Measurements from ENCODE around the gene RAB11FIP4.

Gene RAB11FIP4

DNA sequence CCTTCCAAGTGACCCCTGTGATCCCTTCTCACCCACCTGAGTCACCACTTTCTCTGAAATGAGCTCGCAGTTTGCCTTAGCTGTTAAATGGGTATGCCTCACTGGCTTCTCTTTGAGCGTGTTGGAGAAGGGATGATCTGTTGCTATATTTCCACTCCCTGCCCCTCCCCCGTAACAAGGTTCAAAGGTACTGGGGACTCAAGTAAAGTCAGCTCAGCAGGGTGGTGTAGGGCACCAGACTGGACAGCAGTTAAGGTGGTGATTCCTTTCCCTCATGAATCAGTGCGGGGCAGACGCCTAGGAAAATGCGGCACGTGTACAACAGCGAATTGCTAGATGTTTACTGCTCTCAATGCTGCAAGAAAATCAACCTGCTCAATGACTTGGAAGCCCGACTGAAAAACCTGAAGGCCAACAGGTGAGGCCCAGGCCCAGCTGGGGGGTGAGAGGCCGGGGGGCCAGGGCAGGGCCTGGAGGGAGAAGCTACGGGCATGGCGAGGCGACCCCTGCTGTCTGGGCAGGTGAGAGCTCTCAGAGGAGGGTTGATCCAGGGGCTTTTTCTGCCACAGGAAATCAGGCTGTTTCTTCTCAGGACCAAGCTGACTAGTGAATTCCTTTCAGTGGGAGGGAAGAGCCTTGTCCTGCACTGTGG, 130.3 kb downstream of the RAB11FIP4 start:
- Histone ChIP-seq H3K9ac (no peak overlapping the region), H3K9me3 (ENCODE audit: control insufficient read depth, low read length) (no peaks in the 10 kb centered on the region), H3K4me1 (no peaks in the 10 kb centered on the region), H3K4me3 (ENCODE audit: low read depth, low read length) (no peak overlapping the region), H2AFZ (no peak overlapping the region), H3K79me2 (no peaks in the 10 kb centered on the region), H3K27me3 (ENCODE audit: control insufficient read depth, insufficient read depth, low read length) (no peaks in the 10 kb centered on the region), H3K27ac (peak overlapping the region; percentile 56), H3K36me3 (ENCODE audit: control insufficient read depth, insufficient read depth, low read length) (no peaks in the 10 kb centered on the region), H3K4me2 (ENCODE audit: low read length) (peak overlapping the region; percentile 17)
- TF ChIP-seq, protein P1, sequence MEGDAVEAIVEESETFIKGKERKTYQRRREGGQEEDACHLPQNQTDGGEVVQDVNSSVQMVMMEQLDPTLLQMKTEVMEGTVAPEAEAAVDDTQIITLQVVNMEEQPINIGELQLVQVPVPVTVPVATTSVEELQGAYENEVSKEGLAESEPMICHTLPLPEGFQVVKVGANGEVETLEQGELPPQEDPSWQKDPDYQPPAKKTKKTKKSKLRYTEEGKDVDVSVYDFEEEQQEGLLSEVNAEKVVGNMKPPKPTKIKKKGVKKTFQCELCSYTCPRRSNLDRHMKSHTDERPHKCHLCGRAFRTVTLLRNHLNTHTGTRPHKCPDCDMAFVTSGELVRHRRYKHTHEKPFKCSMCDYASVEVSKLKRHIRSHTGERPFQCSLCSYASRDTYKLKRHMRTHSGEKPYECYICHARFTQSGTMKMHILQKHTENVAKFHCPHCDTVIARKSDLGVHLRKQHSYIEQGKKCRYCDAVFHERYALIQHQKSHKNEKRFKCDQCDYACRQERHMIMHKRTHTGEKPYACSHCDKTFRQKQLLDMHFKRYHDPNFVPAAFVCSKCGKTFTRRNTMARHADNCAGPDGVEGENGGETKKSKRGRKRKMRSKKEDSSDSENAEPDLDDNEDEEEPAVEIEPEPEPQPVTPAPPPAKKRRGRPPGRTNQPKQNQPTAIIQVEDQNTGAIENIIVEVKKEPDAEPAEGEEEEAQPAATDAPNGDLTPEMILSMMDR (IDR thresholded peaks at IDR 0.05): no peak

DNA sequence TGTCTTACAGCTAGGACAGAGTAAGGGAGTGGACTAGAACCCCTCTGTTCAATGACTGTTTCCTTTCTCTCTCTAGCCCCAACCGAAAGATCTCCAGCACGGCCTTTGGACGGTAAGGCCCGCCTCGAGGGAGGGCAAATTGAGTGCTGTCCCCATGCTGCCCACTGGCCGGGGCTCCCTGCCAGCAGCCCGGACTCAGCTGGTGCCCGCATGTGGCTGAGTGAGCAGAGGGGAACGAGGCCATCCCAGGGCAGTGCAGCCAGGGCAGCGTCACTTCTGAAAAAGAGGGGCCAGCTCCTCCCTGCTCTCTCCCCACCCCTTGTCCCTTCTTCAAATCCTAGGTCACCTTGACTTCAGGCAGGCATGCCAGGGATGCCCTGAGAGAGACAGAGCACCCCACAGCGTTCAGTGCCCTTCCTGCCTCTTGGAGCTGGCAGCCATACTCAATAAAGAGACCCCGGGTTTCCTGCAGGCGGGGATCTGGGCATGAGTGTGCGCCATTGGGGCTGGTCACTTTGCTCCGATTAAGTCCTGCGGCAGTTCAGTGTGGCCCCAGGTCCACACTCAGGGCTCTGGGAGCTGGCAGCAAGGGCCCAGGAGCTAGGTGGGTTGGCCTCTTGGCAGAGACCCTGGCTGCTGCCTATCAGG, 130.9 kb downstream of the RAB11FIP4 start:
- Histone ChIP-seq H3K4me2 (ENCODE audit: low read length) (peak overlapping the region; percentile 17), H3K79me2 (no peaks in the 10 kb centered on the region), H3K9ac (no peak overlapping the region), H2AFZ (no peak overlapping the region), H3K4me1 (no peaks in the 10 kb centered on the region), H3K27me3 (ENCODE audit: control insufficient read depth, insufficient read depth, low read length) (no peaks in the 10 kb centered on the region), H3K36me3 (ENCODE audit: control insufficient read depth, insufficient read depth, low read length) (no peaks in the 10 kb centered on the region), H3K9me3 (ENCODE audit: control insufficient read depth, low read length) (no peaks in the 10 kb centered on the region), H3K27ac (peak overlapping the region; percentile 56), H3K4me3 (ENCODE audit: low read depth, low read length) (no peak overlapping the region)
- TF ChIP-seq, protein P1 (IDR thresholded peaks at IDR 0.05): no peak

DNA sequence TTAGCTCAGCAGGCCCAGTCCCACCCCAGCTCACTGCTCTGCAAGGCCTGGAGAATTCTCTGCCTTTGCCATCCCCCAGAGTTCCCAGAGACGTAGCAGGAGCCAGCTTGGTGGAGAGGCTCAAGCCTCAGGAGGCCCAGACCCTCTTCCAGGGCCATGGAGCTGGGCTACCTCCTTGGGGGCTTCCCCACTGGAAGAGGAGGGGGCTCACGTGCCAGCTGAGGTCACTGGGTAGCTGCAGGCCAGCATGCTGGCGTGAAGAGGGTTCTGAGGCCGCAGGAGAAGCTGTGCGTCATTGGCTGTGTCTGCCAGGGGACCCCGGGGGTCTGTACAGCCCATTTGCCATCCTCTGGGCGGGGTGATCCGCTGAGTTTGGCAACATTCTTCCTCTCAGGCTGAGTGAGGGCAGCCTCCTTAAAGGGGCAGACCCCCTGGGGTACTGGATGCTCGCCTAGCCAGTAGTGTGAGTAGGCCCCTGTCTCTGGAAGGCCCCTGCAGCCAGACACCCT, 131.6 kb downstream of the RAB11FIP4 start:
- no peaks in the 10 kb centered on the region for H3K36me3 ChIP-seq (ENCODE audit: control insufficient read depth, insufficient read depth, low read length)

DNA sequence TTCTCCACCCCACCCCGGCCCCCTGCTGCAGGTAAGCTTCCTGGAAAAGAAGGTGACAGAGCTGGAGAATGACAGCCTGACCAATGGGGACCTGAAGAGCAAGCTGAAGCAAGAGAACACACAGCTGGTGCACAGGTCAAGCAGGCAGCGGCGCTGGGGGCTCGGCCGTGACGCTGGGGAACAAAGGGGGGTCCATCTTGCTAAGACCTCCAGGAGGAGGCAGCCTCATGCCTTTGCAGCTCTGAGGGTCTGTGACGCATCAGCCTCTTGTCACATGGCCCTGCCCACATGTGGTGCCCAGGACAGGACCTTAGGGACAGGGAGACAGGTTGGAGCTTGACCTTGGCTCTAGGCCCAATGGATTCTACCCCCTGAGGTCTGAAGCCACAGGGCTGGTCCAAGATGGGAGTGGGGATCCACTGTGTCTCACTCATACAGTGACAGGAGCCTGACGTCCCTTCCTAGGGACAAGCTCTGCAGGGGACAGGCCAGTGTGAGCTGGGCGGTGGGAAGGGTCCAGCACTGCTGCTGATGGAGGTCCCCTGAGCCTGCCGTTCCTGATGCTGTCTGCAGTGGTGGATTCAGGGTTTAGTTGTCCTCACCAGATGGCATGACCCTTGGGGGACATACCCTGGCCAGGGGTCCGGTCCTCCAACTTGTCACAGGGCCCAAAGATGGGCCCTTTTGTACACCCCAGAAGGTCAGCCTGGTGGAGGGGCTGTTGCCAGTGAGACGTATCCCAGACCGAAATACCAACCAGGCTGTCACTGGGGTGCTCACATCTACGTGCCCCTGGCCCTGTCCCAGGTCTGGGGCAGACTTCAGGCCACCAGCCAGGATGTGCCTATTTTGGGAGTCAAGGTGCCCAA, 132.6 kb downstream of the RAB11FIP4 start:
- Histone ChIP-seq H2AFZ (no peak overlapping the region), H3K27me3 (ENCODE audit: control insufficient read depth, insufficient read depth, low read length) (no peaks in the 10 kb centered on the region), H3K4me1 (no peaks in the 10 kb centered on the region), H3K4me3 (ENCODE audit: low read depth, low read length) (no peak overlapping the region), H3K9me3 (ENCODE audit: control insufficient read depth, low read length) (no peaks in the 10 kb centered on the region), H3K79me2 (no peaks in the 10 kb centered on the region), H3K9ac (no peak overlapping the region), H3K27ac (no peak overlapping the region), H3K4me2 (ENCODE audit: low read length) (no peak overlapping the region), H3K36me3 (ENCODE audit: control insufficient read depth, insufficient read depth, low read length) (no peaks in the 10 kb centered on the region)
- TF ChIP-seq, protein P1 (IDR thresholded peaks at IDR 0.05): no peak

More for the DNA sequence above, 131.6 kb downstream of the RAB11FIP4 start:
- H3K4me3 ChIP-seq (ENCODE audit: low read depth, low read length): no peak overlapping the region
- no peaks in the 10 kb centered on the region for H3K4me1 ChIP-seq
- no peaks in the 10 kb centered on the region for H3K79me2 ChIP-seq
- H3K4me2 ChIP-seq (ENCODE audit: low read length): no peak overlapping the region
- no peaks in the 10 kb centered on the region for H3K27me3 ChIP-seq (ENCODE audit: control insufficient read depth, insufficient read depth, low read length)
- no peaks in the 10 kb centered on the region for H3K9me3 ChIP-seq (ENCODE audit: control insufficient read depth, low read length)
- H3K9ac ChIP-seq: no peak overlapping the region
- TF ChIP-seq, protein P1 (IDR thresholded peaks at IDR 0.05): no peak
- H2AFZ ChIP-seq: no peak overlapping the region
- H3K27ac ChIP-seq: peak overlapping the region; percentile 39
